HL-60 (cell line): ENCODE measurements around the gene IPCEF1.
"Not testable (repeated sequence)": the region's sequence is repeated elsewhere in the genome, so short reads cannot be mapped to it uniquely, and the experiment has no call there.

ENCODE experiments used
- DNase-seq, 2 experiments: peaks; one replicate each; pipeline ENCODE4 v3.0.0-alpha.2; 2010 to 2020; ENCODE audit warnings: low read depth in 1 of 2, low spot score in 1 of 2
- H3K27ac ChIP-seq: fragments of 250-450 bp; sonication (Bioruptor Pico); replicated peaks from 2 replicates; pipeline ENCODE4 v1.5.1; 2020; ENCODE audit warnings: mild to moderate bottlenecking, moderate library complexity
- H3K27me3 ChIP-seq: fragments of 250-450 bp; sonication (Bioruptor Pico); 2 replicates; pipeline ENCODE4 v1.5.1; 2021; ENCODE audit warnings: mild to moderate bottlenecking, moderate library complexity; ENCODE audit not compliant: insufficient read depth, poor library complexity, severe bottlenecking
- H3K4me3 ChIP-seq: replicated peaks from 2 replicates; pipeline ENCODE4 v1.5.1; 2011; ENCODE audit warnings: mild to moderate bottlenecking, control low read depth, low read length; ENCODE audit not compliant: insufficient read depth
- GABPA ChIP-seq: IDR thresholded peaks from 2 replicates; pipeline ENCODE4 v1.6.1; 2012; ENCODE audit warnings: low read depth
- POLR2AphosphoS5 ChIP-seq: IDR thresholded peaks from 2 replicates; pipeline ENCODE4 v1.6.1; 2012; ENCODE audit warnings: low read depth
- SPI1 ChIP-seq: IDR thresholded peaks from 2 replicates; pipeline ENCODE4 v1.6.1; 2012; ENCODE audit warnings: low read depth, mild to moderate bottlenecking, borderline replicate concordance
- TF ChIP-seq, protein P1 (sequence below): IDR thresholded peaks from one replicate; pipeline ENCODE4 v1.5.1; 2011; ENCODE audit warnings: low read length, control low read depth, inconsistent platforms; ENCODE audit not compliant: insufficient read depth
- TF ChIP-seq, protein P2 (sequence below): IDR thresholded peaks from 2 replicates; pipeline ENCODE4 v1.6.1; 2012; ENCODE audit warnings: low read depth; ENCODE audit not compliant: insufficient replicate concordance

Gene IPCEF1

DNA sequence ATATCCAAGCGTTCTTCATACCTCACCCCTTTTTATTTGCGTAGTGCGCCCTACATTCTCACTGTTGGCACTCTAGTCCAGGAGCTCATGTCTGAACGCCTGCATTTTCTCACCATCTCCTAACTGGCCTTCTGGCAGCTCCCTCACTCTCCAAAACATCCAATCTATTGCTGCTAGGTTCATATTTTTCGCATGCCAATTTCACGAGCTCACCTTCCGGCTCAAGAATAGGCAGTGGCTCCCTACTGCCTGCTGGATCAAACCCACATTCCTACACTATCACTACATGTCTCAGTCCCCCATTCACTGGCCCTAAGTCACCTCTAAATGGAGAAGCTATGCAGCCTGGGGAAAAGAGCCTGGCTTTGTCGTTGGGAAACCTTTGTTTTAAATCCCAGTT is 115.0 kb downstream of the IPCEF1 start:
- no peak for DNase-seq
- no peak overlapping the region for H3K4me3 ChIP-seq

DNA sequence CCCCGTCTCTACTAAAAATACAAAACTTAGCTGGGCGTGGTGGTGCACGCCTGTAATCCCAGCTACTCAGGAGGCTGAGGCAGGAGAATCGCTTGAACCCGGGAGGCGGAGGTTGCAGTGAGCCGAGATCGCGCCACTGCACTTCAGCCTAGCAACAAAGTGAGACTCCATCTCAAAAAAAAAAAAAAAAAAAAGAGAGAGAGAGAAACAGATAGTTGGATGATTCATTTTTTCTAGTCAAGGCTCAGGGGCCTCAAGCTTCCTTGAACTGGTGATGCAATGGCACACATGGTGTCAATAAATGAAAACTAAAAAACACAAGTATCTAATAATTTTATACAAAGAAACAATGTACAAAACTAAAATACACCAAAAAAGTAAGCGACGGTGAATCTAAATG is 115.5 kb downstream of the IPCEF1 start:
- H3K27ac ChIP-seq, H3K27me3 ChIP-seq, DNase-seq, H3K4me3 ChIP-seq: not testable (repeated sequence)

More for the DNA sequence above, 115.0 kb downstream of the IPCEF1 start:
- TF ChIP-seq, protein P1, sequence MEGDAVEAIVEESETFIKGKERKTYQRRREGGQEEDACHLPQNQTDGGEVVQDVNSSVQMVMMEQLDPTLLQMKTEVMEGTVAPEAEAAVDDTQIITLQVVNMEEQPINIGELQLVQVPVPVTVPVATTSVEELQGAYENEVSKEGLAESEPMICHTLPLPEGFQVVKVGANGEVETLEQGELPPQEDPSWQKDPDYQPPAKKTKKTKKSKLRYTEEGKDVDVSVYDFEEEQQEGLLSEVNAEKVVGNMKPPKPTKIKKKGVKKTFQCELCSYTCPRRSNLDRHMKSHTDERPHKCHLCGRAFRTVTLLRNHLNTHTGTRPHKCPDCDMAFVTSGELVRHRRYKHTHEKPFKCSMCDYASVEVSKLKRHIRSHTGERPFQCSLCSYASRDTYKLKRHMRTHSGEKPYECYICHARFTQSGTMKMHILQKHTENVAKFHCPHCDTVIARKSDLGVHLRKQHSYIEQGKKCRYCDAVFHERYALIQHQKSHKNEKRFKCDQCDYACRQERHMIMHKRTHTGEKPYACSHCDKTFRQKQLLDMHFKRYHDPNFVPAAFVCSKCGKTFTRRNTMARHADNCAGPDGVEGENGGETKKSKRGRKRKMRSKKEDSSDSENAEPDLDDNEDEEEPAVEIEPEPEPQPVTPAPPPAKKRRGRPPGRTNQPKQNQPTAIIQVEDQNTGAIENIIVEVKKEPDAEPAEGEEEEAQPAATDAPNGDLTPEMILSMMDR: no peak
- Histone ChIP-seq H3K27ac (no peak overlapping the region), H3K27me3 (no peaks in the 10 kb centered on the region)

DNA sequence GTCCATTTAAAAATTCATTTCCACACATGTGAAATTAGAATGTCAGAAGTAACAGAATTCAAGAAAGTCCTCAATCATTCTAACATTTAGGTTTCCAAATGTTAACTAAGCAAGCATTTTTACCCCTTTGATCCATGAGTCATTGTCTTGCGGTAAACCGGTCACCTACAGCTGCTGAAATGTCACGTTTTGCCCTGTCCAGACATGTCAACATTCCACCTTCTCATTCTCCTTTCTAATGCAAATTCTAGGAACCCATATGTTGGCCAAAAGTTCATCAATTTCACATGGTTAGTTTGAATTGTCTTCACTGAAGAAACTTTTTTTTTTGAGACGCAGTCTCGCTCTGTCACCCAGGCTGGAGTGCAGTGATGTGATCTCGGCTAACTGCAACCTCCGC is 117.2 kb downstream of the IPCEF1 start:
- no peak for DNase-seq
- Histone ChIP-seq H3K27me3 (no peaks in the 10 kb centered on the region), H3K4me3 (no peak overlapping the region), H3K27ac (no peak overlapping the region)
- TF ChIP-seq SPI1: no peak
- no peak for TF ChIP-seq GABPA
- TF ChIP-seq POLR2AphosphoS5: no peak
- TF ChIP-seq, protein P1: no peak
- TF ChIP-seq, protein P2, sequence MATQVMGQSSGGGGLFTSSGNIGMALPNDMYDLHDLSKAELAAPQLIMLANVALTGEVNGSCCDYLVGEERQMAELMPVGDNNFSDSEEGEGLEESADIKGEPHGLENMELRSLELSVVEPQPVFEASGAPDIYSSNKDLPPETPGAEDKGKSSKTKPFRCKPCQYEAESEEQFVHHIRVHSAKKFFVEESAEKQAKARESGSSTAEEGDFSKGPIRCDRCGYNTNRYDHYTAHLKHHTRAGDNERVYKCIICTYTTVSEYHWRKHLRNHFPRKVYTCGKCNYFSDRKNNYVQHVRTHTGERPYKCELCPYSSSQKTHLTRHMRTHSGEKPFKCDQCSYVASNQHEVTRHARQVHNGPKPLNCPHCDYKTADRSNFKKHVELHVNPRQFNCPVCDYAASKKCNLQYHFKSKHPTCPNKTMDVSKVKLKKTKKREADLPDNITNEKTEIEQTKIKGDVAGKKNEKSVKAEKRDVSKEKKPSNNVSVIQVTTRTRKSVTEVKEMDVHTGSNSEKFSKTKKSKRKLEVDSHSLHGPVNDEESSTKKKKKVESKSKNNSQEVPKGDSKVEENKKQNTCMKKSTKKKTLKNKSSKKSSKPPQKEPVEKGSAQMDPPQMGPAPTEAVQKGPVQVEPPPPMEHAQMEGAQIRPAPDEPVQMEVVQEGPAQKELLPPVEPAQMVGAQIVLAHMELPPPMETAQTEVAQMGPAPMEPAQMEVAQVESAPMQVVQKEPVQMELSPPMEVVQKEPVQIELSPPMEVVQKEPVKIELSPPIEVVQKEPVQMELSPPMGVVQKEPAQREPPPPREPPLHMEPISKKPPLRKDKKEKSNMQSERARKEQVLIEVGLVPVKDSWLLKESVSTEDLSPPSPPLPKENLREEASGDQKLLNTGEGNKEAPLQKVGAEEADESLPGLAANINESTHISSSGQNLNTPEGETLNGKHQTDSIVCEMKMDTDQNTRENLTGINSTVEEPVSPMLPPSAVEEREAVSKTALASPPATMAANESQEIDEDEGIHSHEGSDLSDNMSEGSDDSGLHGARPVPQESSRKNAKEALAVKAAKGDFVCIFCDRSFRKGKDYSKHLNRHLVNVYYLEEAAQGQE: no peak

DNA sequence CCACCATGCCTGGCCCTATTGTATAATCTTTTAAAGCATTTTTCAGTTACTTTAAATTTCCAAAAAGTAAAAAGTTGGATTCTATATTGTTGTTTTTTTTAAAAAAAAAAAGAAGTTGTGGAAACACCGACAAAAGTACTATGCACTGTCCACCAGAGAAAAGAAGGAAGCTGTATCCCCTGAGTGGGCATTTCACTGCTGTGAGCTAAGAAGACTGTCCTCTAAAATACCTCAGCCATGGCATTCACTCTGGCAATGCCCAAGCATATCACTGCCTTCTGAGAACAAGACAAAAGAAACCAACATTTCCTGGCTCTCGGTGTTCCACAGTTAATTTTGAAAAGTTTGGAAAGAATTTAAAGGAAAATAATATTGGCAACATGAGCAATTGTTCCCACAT is 117.8 kb downstream of the IPCEF1 start:
- Histone ChIP-seq H3K27ac (no peak overlapping the region), H3K27me3 (no peaks in the 10 kb centered on the region), H3K4me3 (no peak overlapping the region)
- TF ChIP-seq POLR2AphosphoS5 (no peak), GABPA (no peak)
- TF ChIP-seq, protein P1: no peak
- TF ChIP-seq, protein P2: no peak
- no peak for DNase-seq
